GM12878 (cell line): ENCODE results near the gene FLOT1. TPM values are rescaled to one million over a fixed set of nuclear protein-coding genes. Genes with fewer than 3 reads are reported as not detected.

Source experiments
- ATAC-seq: fragments of 200-7000 bp; cut with Tn5 transposase; 3 replicates; pipeline ENCODE4 v1.9.1; 2020; ENCODE audit warnings: mild to moderate bottlenecking, moderate library complexity
- BruUV-seq: library from RNA; stranded (reverse); fragments of 400-500 nt; replicated peaks from 2 replicates; lab custom pipeline; 2021; lab: Mats Ljungman, UMichigan
- CTCF ChIA-PET: fragments of 300-600 bp; sonication (Branson Sonifier 250); formaldehyde crosslinking; extraction: SDS; loops from one replicate; lab custom pipeline; 2021; ENCODE audit warnings: inconsistent platforms; lab: Yijun Ruan, JAX
- POLR2A ChIA-PET: fragments of 350-600 bp; formaldehyde crosslinking; extraction: SDS; loops from one replicate; lab custom pipeline; 2021; ENCODE audit warnings: inconsistent platforms; lab: Charles Lee
- RAD21 ChIA-PET: fragments of 300-600 bp; sonication (Branson Sonifier 250); formaldehyde crosslinking; loops from one replicate; lab custom pipeline; 2023; ENCODE audit warnings: antibody characterized with exemption; ENCODE audit not compliant: unreplicated experiment; lab: Charles Lee
- SMC1A ChIA-PET: fragments of 300-600 bp; sonication (Branson Sonifier 250); formaldehyde crosslinking; loops from one replicate; lab custom pipeline; 2023; ENCODE audit not compliant: unreplicated experiment, uncharacterized antibody; lab: Charles Lee
- DNase-seq: peaks from one replicate; pipeline ENCODE4 v3.0.0-alpha.2; 2011; ENCODE audit warnings: low read depth, low spot score
- FAIRE-seq: peaks from 3 replicates; lab custom pipeline; 2011; peaks lifted over from hg19 to GRCh38; lab: Jason Lieb, UNC
- H2AFZ ChIP-seq: 2 replicates; pipeline ENCODE4 v1.6.0; 2011; ENCODE audit warnings: low read depth, low read length, control low read depth; ENCODE audit not compliant: control insufficient read depth
- H3K27ac ChIP-seq: 2 replicates; pipeline ENCODE4 v1.5.1; 2011; ENCODE audit warnings: control low read depth; ENCODE audit not compliant: control insufficient read depth, insufficient read depth
- H3K27me3 ChIP-seq, 2 experiments: replicated peaks in 1 of 2; 2 replicates each; pipeline versions ENCODE4 v1.6.0 to v1.6.1; 2011; ENCODE audit warnings: low read length in 1 of 2; ENCODE audit not compliant: control insufficient read depth in 2 of 2, insufficient read depth in 2 of 2
- H3K36me3 ChIP-seq, 2 experiments: 2 replicates each; pipeline ENCODE4 v1.5.1; 2011; ENCODE audit warnings: low read length in 1 of 2; ENCODE audit not compliant: control insufficient read depth in 2 of 2, insufficient read depth in 2 of 2
- H3K4me1 ChIP-seq: 2 replicates; pipeline ENCODE4 v1.6.1; 2011; ENCODE audit warnings: mild to moderate bottlenecking, low read length, moderate library complexity, mixed read lengths; ENCODE audit not compliant: control insufficient read depth, insufficient read depth
- H3K4me2 ChIP-seq: 2 replicates; pipeline ENCODE4 v1.6.0; 2011; ENCODE audit warnings: control low read depth; ENCODE audit not compliant: control insufficient read depth, insufficient read depth
- H3K4me3 ChIP-seq: fragments of 200-600 bp; sonication (generic); 2 replicates; pipeline ENCODE4 v1.5.1; 2016
- H3K79me2 ChIP-seq: 2 replicates; pipeline ENCODE4 v1.6.0; 2011; ENCODE audit warnings: low read length; ENCODE audit not compliant: control insufficient read depth, insufficient read depth
- H3K9ac ChIP-seq: 2 replicates; pipeline ENCODE4 v1.8.0; 2011; ENCODE audit warnings: low read length, control low read depth, mixed read lengths; ENCODE audit not compliant: control insufficient read depth, insufficient read depth
- H3K9me3 ChIP-seq: replicated peaks from 3 replicates; pipeline ENCODE4 v1.5.1; 2011; ENCODE audit warnings: mild to moderate bottlenecking, low read length; ENCODE audit not compliant: control insufficient read depth, insufficient read depth
- H4K20me1 ChIP-seq: 2 replicates; pipeline ENCODE4 v1.6.0; 2011; ENCODE audit not compliant: control insufficient read depth, insufficient read depth
- ATF2 ChIP-seq: IDR thresholded peaks from 2 replicates; pipeline ENCODE4 v1.6.1; 2012; ENCODE audit warnings: low read length, inconsistent platforms
- DPF2 ChIP-seq: fragments of 450-650 bp; IDR thresholded peaks from 2 replicates; pipeline ENCODE4 v1.6.1; 2017; ENCODE audit warnings: mild to moderate bottlenecking
- E2F4 ChIP-seq: IDR thresholded peaks from 2 replicates; pipeline ENCODE4 v1.6.1; 2012; ENCODE audit warnings: low read depth, low read length, improper control_type of control experiment
- FOXK2 ChIP-seq: fragments of 450-650 bp; IDR thresholded peaks from 2 replicates; pipeline ENCODE4 v1.6.1; 2017; ENCODE audit warnings: mild to moderate bottlenecking, moderate library complexity
- HSF1 ChIP-seq: fragments of 150-350 bp; IDR thresholded peaks from 2 replicates; pipeline ENCODE4 v1.6.1; 2014; ENCODE audit warnings: mild to moderate bottlenecking, low read depth, low read length
- KDM1A ChIP-seq: fragments of 200-600 bp; sonication (generic); IDR thresholded peaks from 2 replicates; pipeline ENCODE4 v1.6.1; 2016; ENCODE audit warnings: borderline replicate concordance
- NFIC ChIP-seq: IDR thresholded peaks from 2 replicates; pipeline ENCODE4 v1.6.1; 2012; ENCODE audit warnings: low read depth, mild to moderate bottlenecking, inconsistent platforms, low read length, moderate library complexity
- PAX5 ChIP-seq: IDR thresholded peaks from 2 replicates; pipeline ENCODE4 v1.6.1; 2011; ENCODE audit warnings: low read depth, low read length, borderline replicate concordance
- RELB ChIP-seq: fragments of 450-650 bp; IDR thresholded peaks from 2 replicates; pipeline ENCODE4 v1.6.1; 2017; ENCODE audit warnings: low read depth, mild to moderate bottlenecking, moderate library complexity
- TCF7 ChIP-seq: IDR thresholded peaks from 2 replicates; pipeline ENCODE4 v1.6.1; 2014; ENCODE audit warnings: antibody characterized with exemption, borderline replicate concordance
- ZBTB4 ChIP-seq: fragments of 450-650 bp; formaldehyde crosslinking; IDR thresholded peaks from 2 replicates; pipeline ENCODE4 v1.4.0; 2022; ENCODE audit warnings: mild to moderate bottlenecking, moderate library complexity
- ZNF274 ChIP-seq: IDR thresholded peaks from one replicate; pipeline ENCODE4 v1.8.0; 2011; ENCODE audit not compliant: insufficient read length, insufficient read depth
- WGBS: methylation state at CpG from one replicate; pipeline ENCODE4 v1.1.6; 2016; ENCODE audit warnings: low lambda C conversion rate; ENCODE audit not compliant: insufficient replicate concordance, insufficient coverage; ENCODE audit errors: missing lambda C conversion rate; 5-methylcytosine and 5-hydroxymethylcytosine counted together
- in situ Hi-C: fragments of 300-500 bp; cut with MboI; formaldehyde crosslinking; loops from 9 replicates; pipeline ENCODE4 v1.14.3; 2018; ENCODE audit warnings: mixed read lengths
- intact Hi-C: fragments of 100-400 bp; cut with micrococcal nuclease; formaldehyde crosslinking; loops from one replicate; pipeline ENCODE4 v1.14.2; 2022; ENCODE audit not compliant: unreplicated experiment
- polyA plus RNA-seq, 11 experiments: library from polyadenylated mRNA; depleted of rRNA in 4 of 11; unstranded in 6 of 11; stranded (reverse) in 5 of 11; fragments of >200 nt; fragmentation: Nextera tagmentation in 4 of 11; fragmentation: Illumina TruSeq in 1 of 11; extraction: Ambion mirVana in 4 of 11; extraction: Trizol in 1 of 11; gene quantifications; 1 replicate in 1 of 11; 2 replicates in 10 of 11; pipeline versions ENCODE4 v1.2.1 to v1.2.3, GENCODE V29; 2011 to 2016; ENCODE audit warnings: inconsistent platforms in 2 of 11, missing spikeins in 2 of 11, low read depth in 1 of 11
- total RNA-seq, 4 experiments: library from RNA; depleted of rRNA in 3 of 4; stranded (reverse); fragments of >200 nt in 3 of 4; fragmentation: Illumina TruSeq in 1 of 4; extraction: Trizol in 1 of 4; gene quantifications; 2 replicates each; pipeline versions ENCODE4 v1.2.1 to v1.2.3, GENCODE V29; 2013 to 2021

The FLOT1 gene
- total and polyA plus RNA-seq, 10 of the 15 experiments (the other 5 are each of a cell fraction or from before 2014, with no cell fraction given): 12.3 to 153 (median 112) TPM

GRCh38 chr6:30740540-30740870 is 2.0 kb downstream of the FLOT1 start:
- in situ Hi-C loops: no loop called here
- H3K9me3 ChIP-seq: peaks cover 5% of the 10 kb centered on the region; the same call in 2 of the 3 replicates
- no TSS peak for BruUV-seq
- TF ChIP-seq KDM1A (no peak), DPF2 (no peak), HSF1 (no peak), E2F4 (no peak), PAX5 (no peak), ZNF274 (no peak), RELB (no peak), NFIC (no peak), ZBTB4 (CRISPR knock-in tag) (no peak), TCF7 (no peak), FOXK2 (no peak), ATF2 (no peak)
- intact Hi-C loops: no loop called here
- ChIA-PET RAD21 (interaction anchor here (1.4 to 2.1 kb wide), 3 partner anchors 17 to 82 kb away, joined by 4 to 6 read pairs (median 5); no protein-coding TSS in a partner anchor), SMC1A (interaction anchor here (0.7 to 10.0 kb wide), 7 partner anchors 9 to 138 kb away, joined by 3 to 122 read pairs (median 4); no protein-coding TSS in a partner anchor), POLR2A (interaction anchor here (0.7 to 9.4 kb wide), 7 partner anchors 10 to 82 kb away, joined by 3 to 89 read pairs (median 5); partner anchors contain the start of gene MDC1), CTCF (interaction anchor here (0.9 to 2.0 kb wide), 6 partner anchors 9 to 173 kb away, joined by 3 to 6 read pairs (median 4); no protein-coding TSS in a partner anchor)
- no peak overlapping the region for H3K4me3 ChIP-seq
- peaks cover 37% of the 10 kb centered on the region for H3K79me2 ChIP-seq
- no peak overlapping the region for H3K27ac ChIP-seq
- H4K20me1 ChIP-seq: no peaks in the 10 kb centered on the region
- DNase-seq: no peak
- H3K4me2 ChIP-seq: peak overlapping the region; percentile 20
- 100% methylated on average over 2 of the region's 2 CpGs for WGBS
- no peaks in the 10 kb centered on the region for H3K27me3 ChIP-seq
- peaks cover 43% of the 10 kb centered on the region for H3K4me1 ChIP-seq
- H2AFZ ChIP-seq: no peak overlapping the region
- peaks cover 6 to 12% of the 10 kb centered on the region in 2 experiments for H3K36me3 ChIP-seq
- ATAC-seq: no peak
- H3K9ac ChIP-seq: no peak overlapping the region
- no peak for FAIRE-seq
